ENCODE data around the gene SMIM29.
"Not testable (repeated sequence)": the region's sequence is repeated elsewhere in the genome, so short reads cannot be mapped to it uniquely, and the experiment has no call there.

Gene SMIM29

GRCh38 chr6:34267746-34268145 is 18.9 kb upstream of the SMIM29 start:
- FAIRE-seq = no peak

GRCh38 chr6:34263484-34263883 is 14.7 kb upstream of the SMIM29 start:
- not testable (repeated sequence) for FAIRE-seq

GRCh38 chr6:34260576-34261267 is 11.9 kb upstream of the SMIM29 start:
- FAIRE-seq = no peak

- FAIRE-seq = no peak
Measured at GRCh38 chr6:34259529-34260069, 10.8 kb upstream of the SMIM29 start.

GRCh38 chr6:34252395-34252794 is 3.6 kb upstream of the SMIM29 start:
- not testable (repeated sequence) for FAIRE-seq

- no peak for FAIRE-seq
Measured at GRCh38 chr6:34249469-34250261, 859 bp upstream of the SMIM29 start.

- FAIRE-seq = no peak
Measured at GRCh38 chr6:34248198-34248726, 544 bp downstream of the SMIM29 start.

- FAIRE-seq = no peak
Measured at GRCh38 chr6:34247481-34248197, 1.2 kb downstream of the SMIM29 start.

GRCh38 chr6:34246563-34247391 is 2.0 kb downstream of the SMIM29 start:
- FAIRE-seq = no peak

GRCh38 chr6:34246249-34246562 is 2.6 kb downstream of the SMIM29 start:
- no peak for FAIRE-seq

- FAIRE-seq = not testable (repeated sequence)
Measured at GRCh38 chr6:34245761-34246140, 3.1 kb downstream of the SMIM29 start.

- not testable (repeated sequence) for FAIRE-seq
Measured at GRCh38 chr6:34245032-34245760, 3.6 kb downstream of the SMIM29 start.

- FAIRE-seq = no peak
Measured at GRCh38 chr6:34243901-34244884, 4.6 kb downstream of the SMIM29 start.

GRCh38 chr6:34243131-34243771 is 5.6 kb downstream of the SMIM29 start:
- FAIRE-seq = no peak

GRCh38 chr6:34242252-34243130 is 6.3 kb downstream of the SMIM29 start:
- FAIRE-seq = no peak

GRCh38 chr6:34241351-34242215 is 7.2 kb downstream of the SMIM29 start:
- FAIRE-seq = no peak

- FAIRE-seq = no peak
Measured at GRCh38 chr6:34240329-34241248, 8.2 kb downstream of the SMIM29 start.

Measured in TTC549 (cell line).